Amygdala (tissue), 56 donors: ENCODE measurements around the gene RLN1.
"Not testable (repeated sequence)": the region's sequence is repeated elsewhere in the genome, so short reads cannot be mapped to it uniquely, and the experiment has no call there.

Experiments used
- DNase-seq, 56 donors: peaks; one replicate each; lab custom pipeline; 2025; lab: John Stamatoyannopoulos, UW

Gene RLN1, protein sequence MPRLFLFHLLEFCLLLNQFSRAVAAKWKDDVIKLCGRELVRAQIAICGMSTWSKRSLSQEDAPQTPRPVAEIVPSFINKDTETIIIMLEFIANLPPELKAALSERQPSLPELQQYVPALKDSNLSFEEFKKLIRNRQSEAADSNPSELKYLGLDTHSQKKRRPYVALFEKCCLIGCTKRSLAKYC

GRCh38 chr9:5338992-5339981, at the start of gene RLN1:
Gene RLN1, minus strand, starts transcription at chr9:5339876. Its CDS starts 130 bp downstream, at chr9:5339746.
- DNase-seq = peak in 8 of 56 donors; percentile 0 to 6 (median 1)

GRCh38 chr9:5389109-5389732, 49.5 kb upstream of the RLN1 start:
- no peak for DNase-seq

- no peak for DNase-seq
Measured at GRCh38 chr9:5388026-5388819, 48.5 kb upstream of the RLN1 start.

DNA sequence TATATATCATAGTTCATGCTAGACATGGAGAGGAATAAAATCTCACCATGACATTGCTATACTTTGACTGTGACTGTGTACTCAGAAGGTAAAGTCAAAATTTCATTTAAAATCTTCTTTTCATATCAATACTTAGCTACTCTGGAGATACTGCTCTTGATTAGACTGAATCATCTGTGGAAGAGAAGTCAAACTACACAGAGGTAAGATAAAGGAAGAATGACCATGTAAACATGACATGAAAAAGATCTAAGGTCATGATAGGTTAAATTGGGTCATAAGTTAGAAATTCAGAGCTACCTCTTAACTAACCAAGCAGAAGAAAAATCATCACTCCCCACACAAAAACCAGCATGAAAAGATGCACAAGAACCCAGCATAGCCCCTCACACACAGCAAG, 44.8 kb upstream of the RLN1 start:
- no peak for DNase-seq

DNA sequence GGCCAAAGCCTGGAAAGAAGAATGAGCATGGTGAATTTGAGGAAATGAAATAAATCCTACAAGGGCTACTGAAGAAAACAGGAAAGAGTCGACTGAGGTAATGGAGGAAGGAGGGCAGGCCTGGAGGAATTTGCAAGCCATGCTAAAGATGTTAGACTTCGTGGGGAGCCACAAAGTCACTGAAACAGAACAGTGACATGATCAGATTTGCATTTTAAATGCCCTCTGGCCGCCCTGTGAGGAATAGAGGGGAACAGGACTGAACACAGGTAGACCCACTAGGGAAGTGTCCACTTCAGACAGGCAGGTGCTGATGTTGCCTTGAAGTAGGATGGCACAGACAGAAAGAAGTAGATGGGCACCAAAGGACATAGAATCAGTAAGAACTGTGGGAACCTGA, 42.8 kb upstream of the RLN1 start:
- DNase-seq = no peak

GRCh38 chr9:5375790-5376477, 36.3 kb upstream of the RLN1 start:
- no peak for DNase-seq

DNA sequence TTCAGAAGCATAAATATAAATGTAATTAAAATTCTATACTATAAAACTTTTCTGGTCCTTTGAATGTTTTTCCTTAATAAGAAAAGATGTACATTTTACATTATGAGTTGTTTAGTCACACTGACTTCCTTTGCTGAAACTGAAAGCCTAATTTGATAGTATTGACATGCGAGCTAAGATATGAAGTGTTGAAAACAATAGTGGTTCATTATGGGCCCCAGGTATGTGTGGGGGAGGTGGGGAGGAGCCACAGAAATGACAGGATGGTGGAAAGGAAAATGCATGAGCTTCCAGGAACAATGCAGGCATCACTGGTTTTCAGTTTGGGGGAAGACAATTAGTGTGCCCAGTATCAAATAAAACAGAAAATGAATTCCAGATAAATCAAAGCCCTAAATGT, 35.4 kb upstream of the RLN1 start:
- DNase-seq = no peak

DNA sequence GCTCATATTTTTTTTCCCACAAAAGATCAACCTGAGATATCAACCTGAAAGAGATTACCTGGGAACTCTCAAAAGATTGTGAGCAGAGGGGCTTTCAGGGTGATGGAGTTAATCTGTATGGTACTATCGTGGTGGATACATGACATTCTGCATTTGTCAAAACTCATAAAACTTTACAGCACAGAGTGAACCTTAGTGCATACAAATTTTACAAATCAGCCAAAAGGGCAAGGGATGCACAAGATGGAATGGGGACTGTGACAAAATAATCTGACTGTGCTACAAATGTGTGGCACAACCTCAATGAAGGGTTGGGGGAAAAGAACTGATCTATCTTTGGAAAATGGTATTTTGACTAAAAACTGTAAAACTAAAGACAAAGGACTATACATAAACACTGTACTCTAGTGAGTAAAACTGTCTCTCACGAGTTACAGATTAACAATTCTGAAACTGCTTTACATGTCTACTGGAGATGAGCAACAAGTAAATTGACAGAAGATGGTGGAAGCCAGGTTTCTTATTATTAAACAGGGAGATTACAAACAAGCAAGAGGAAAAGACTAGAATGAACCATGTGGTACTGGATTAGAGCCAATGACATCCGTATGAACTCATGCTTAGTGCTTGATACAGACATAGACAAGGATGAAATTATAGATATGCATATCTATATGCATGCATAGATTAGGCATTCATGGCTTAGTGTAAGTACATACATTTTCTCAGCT, 24.8 kb upstream of the RLN1 start:
- DNase-seq = no peak

DNA sequence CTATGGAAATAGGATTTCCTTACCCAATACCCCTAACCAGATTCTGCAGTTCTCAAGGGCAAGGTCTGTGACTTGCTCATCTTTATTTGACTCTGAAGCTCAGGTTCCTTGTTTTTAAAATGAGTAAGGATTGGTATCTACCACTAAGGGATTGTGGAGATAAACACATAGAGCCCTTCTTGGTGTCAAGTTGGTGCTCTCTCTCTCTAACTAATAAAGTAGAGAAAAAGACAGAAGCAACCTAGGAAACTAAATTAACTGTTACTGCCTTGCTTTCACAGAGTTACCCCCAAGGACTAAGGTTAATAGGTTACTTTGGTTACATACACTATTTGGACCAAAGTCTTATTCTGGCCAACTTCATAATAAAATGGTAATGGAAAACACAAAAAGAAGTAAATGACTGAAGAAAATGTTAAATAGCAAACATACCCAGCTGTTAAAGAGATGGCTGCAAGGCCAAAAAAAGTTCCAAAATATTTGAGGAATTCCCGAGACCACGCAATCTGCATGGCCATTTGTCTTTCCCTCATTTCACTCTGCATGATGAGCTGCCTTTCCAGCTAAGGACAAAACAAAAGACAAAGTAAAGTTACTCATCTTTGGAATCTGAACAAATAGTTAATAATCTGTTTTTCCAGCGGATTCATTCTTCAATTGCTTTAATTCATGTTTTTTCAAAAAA, 21.8 kb upstream of the RLN1 start:
- DNase-seq = no peak

DNA sequence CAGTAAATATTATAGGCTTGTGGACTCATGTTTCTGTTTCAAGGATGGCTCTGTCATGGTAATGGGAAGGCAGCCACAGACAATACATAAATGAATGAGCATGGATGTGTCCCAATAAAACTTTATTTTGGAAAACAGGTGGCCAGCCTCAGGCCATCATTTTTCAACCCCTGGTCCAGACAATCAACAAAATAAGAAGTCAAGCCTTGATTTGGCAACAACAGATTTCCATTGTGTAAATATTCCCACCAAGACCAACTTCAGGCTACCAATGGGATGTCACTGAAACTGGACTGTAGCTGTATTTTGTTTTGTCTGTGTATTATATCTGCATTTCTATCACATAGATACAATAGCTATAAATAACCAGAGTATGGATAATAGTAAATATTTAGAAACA, 20.7 kb upstream of the RLN1 start:
- no peak for DNase-seq

- DNase-seq = no peak
Measured at GRCh38 chr9:5357431-5358105, 17.9 kb upstream of the RLN1 start.

- DNase-seq = no peak
Measured at GRCh38 chr9:5355817-5356216, 16.1 kb upstream of the RLN1 start.

GRCh38 chr9:5355226-5355625, 15.6 kb upstream of the RLN1 start:
- no peak for DNase-seq

GRCh38 chr9:5354184-5354583, 14.5 kb upstream of the RLN1 start:
- no peak for DNase-seq

- DNase-seq = no peak
Measured at GRCh38 chr9:5352637-5353248, 13.1 kb upstream of the RLN1 start.

- no peak for DNase-seq
Measured at GRCh38 chr9:5336688-5337087, 3.0 kb downstream of the RLN1 start.

DNA sequence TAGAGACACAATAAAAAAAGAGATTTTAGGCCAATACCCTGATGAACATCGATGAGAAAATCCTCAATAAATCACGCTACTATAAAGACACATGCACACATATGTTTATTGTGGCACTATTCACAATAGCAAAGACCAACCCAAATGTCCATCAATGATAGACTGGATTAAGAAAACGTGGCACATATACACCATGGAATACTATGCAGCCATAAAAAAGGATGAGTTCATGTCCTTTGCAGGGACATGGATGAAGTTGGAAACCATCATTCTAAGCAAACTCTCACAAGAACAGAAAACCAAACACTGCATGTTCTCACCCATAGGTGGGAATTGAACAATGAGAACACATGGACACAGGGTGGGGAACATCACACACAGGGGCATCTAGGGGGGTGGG, 8.4 kb downstream of the RLN1 start:
- DNase-seq = not testable (repeated sequence)
